Measurements from ENCODE around the gene AKAP8L.

Gene AKAP8L

GRCh38 chr19:15432629-15433518 is 14.1 kb upstream of the AKAP8L start:
- peak; percentile 79 for DNase-seq (ENCODE audit: low read depth)

DNA sequence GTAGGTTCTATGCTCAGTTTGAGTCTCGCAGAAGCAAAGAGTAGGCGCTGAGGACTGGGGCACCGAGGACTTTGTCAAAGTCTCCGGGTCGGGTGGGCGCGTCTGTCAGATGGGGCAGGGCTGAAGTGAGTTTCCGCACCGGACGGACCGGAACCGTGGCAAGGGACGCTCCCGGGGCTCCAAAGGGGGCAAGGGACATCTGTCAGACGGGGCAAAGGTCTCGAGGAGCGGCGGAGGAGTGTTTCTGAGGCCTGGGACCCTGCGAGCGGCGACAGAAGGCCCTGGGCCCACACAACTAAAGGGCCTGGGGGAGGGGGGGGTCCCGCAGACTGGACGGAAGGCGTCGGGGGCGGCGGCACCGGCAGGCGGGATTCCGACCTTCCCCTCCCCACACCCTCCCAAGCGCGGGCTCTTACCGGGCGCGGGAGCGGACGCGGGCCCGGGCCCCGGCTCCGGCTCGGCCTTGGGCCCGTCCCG is 13.3 kb upstream of the AKAP8L start:
- no peak for DNase-seq (ENCODE audit: low read depth)

DNA sequence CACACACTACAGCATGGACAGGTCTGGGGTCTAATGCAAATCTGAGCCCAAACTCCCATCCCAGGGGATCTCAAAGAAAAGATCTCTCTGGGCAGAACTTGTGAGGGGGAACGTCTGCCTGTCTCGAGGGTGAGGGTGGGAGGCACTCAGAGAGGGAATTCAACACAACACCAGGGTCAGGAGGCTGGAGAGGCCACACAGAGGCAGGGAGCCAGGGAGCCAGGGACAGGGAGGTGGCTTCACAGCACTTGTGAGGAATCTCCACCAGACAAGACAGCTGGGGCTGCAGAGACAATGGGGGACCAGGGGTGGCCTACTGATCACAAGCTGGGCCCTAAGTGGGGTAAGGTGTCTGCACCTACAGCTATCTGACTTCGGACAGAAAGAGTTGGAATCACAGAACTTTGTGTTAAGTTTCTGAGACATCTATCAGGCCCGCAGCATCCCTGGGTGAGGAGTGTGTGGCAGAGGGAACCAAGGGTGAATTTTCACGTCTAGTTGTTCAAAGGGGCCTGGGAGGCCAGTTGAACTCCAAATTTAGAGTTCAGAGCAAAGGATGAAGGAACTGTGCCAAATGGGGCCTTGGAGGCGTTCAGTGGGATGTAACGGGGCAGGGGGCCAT is 12.7 kb upstream of the AKAP8L start:
- DNase-seq (ENCODE audit: low read depth) = no peak

DNA sequence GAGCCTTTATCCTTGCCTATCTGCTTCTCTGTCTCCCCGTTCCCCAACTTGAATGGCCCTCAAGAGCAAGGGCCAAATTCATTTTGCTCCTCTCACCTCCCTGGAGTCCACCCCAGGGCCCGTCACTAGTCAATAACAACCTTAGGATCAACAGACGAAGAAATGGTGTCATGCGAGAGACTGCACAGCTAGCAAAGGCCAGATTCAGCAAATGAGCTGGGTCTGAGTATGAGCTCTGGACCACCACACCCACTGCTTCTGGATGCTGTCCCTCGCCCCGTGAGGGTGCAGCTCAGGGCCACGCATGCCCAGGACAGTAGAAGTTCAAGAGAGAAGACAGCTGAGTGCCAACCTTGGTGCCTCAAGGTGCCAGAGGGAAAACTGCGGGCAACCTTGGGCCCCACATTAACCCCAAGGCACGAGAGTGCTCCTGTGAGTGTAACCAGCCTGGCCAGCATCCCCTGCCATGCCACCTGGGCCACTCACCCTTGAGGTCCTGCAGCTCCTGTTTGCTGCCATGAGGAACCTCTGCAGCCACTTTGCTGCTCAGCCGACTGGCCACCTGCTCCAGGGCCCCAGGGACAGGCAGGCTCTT is 11.8 kb upstream of the AKAP8L start:
- no peak for DNase-seq (ENCODE audit: low read depth)

- DNase-seq (ENCODE audit: low read depth) = no peak
Observed at GRCh38 chr19:15429825-15430467, 11.2 kb upstream of the AKAP8L start.

GRCh38 chr19:15428956-15429824 is 10.4 kb upstream of the AKAP8L start:
- no peak for DNase-seq (ENCODE audit: low read depth)

- no peak for DNase-seq (ENCODE audit: low read depth)
Observed at GRCh38 chr19:15427991-15428471, 9.2 kb upstream of the AKAP8L start.

DNA sequence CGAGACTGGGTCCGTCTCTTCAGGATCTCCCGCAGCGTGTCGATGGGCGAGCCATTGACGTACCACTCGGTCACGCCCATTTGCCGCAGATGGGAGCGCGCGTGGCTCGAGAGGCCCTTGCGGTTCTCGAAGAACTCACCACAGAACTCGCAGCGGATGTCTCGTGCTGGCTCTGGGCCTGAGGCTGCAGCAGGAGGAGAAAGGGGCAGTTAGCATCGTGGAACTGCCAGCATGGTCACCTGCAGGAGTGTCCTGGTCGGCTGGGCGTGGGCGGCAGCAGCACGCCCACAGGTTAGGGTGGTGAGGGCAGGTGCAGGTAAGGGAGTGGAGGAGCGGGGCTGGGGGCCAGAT is 8.5 kb upstream of the AKAP8L start:
- no peak for DNase-seq (ENCODE audit: low read depth)

GRCh38 chr19:15426485-15427349 is 7.9 kb upstream of the AKAP8L start:
- DNase-seq (ENCODE audit: low read depth) = no peak

- no peak for DNase-seq (ENCODE audit: low read depth)
Observed at GRCh38 chr19:15425321-15425950, 6.6 kb upstream of the AKAP8L start.

DNA sequence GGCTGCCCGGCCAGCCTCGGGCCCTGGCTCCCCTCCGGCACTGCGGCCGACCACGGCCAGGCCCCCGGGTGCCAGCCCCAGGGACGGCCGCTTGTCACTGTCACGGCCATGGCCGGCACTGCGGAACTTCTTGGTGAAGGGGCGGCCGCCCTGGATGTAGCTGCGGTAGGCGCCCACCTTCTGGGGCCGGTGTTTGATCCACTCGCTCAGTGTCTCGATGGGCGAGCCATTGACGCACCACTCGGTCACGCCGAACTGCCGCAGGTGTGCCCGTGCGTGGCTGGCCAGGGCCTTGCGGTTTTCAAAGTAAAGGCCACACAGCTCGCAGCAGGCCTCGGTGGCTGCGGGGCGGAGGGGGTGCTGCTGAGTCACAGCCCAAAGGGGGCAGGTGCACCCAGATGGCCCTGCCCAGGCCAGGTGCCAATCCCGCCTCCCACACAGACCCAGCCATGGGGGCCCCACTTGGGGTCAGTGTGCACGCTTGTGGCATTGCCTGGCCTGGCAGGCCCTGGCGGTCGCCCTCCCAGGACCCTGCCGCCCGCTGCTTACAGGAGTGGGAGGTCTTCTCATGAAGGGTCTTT is 6.0 kb upstream of the AKAP8L start:
- no peak for DNase-seq (ENCODE audit: low read depth)

DNA sequence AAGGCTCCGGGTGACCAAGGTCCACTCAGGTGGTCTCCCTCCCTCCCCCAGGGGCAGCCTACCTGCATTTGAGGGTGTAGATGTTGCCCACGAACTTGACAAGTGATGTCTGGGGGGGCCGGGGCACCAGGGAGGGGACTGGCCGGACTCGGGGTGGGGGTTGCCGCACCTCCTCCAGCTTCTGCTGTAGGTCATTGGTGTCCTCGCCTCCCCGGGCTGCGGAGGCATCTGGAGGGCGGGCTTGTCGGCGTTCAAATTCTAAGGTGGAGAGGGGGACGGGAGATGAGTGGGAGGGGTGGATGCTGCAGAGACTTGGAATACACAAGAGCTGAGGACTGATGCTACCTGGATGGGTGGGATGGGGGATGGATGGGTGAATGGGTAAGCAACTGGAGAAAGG is 5.3 kb upstream of the AKAP8L start:
- DNase-seq (ENCODE audit: low read depth) = no peak

- no peak for DNase-seq (ENCODE audit: low read depth)
Observed at GRCh38 chr19:15423130-15423529, 4.3 kb upstream of the AKAP8L start.

GRCh38 chr19:15422296-15423075 is 3.7 kb upstream of the AKAP8L start:
- no peak for DNase-seq (ENCODE audit: low read depth)

- DNase-seq (ENCODE audit: low read depth) = no peak
Observed at GRCh38 chr19:15421721-15422260, 3.0 kb upstream of the AKAP8L start.

DNA sequence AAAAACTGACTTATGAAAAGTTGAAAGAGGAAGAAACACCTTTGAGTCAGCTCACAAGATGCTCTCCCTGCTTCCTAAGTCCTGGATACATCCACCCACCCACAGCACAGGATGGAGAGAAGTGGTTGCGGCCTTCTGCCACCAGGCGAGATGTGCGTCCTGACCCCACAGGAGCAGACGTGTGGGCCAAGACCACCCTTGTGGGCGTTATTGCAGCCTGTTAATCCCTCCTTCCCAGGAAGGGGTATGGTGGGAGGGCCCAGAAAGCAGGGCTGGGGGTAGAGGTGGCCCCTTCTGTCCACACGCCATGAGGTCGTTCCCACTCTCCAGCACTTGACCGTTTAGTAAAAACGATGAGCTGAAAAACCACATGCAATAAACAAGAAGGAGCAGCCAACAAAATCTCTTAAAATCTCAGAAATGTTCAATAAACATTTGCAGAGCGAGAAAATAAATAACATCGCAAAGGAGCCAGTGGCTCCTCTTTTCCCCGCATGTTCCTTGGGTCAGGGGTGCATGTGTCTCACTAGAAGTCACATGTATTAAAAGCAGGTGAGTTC is 2.4 kb upstream of the AKAP8L start:
- no peak for DNase-seq (ENCODE audit: low read depth)

DNA sequence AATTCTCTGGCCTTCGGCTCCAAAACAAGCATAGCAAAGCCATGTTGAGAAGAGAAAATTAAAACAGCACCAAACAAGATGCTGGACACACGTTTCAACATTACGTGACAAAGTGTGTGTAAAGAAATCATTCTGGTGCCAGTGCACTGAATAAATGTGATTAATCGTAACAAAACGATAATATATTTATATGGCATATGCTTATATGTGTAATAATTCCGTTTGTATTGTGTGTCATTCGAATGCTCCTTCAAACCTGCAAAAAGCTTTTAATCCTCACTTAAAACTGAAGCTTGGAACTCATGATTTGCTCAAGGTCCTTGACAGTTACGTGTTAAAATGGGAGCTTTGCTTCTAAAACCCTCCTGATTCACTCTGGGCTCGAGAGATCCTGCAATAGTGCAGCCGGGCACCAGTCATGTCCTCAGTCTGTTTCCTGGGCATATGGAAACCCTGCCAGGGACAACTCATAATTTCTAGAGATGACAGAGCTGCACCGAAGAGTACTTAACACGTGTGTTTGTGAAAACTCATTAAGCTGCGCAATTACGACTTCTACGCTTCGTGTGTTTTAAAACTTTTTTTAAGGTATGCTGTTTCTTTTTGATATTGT is 731 bp upstream of the AKAP8L start:
- DNase-seq (ENCODE audit: low read depth) = no peak

- DNase-seq (ENCODE audit: low read depth) = no peak
Observed at GRCh38 chr19:15418231-15418578, 583 bp downstream of the AKAP8L start.
